ENCODE data around the gene IL1RL1.
A peak's percentile ranks its signal among the peaks of the same experiment; 100 is the strongest.

IL1RL1 gene

GRCh38 chr2:102367331-102367971 is 56.1 kb downstream of the IL1RL1 start:
- TF ChIP-seq JUND (IDR thresholded peaks at IDR 0.05; ENCODE audit: low read depth) = no peak
- in situ Hi-C loops (cut with HindIII; ENCODE audit: low pct_unique_long_range_greater_than_20kb, low sequenced_read_pairs) = no loop called here
- no peak for DNase-seq (ENCODE audit: low read depth in 1 of 2, low spot score in 1 of 2)

- in situ Hi-C loops (cut with HindIII; ENCODE audit: low pct_unique_long_range_greater_than_20kb, low sequenced_read_pairs) = no loop called here
- DNase-seq (ENCODE audit: low read depth in 1 of 2, low spot score in 1 of 2) = no peak
- no peak for TF ChIP-seq JUND (IDR thresholded peaks at IDR 0.05; ENCODE audit: low read depth)
Measured at GRCh38 chr2:102368461-102369109, 57.2 kb downstream of the IL1RL1 start.

GRCh38 chr2:102369866-102370265 is 58.5 kb downstream of the IL1RL1 start:
- no peak for DNase-seq (ENCODE audit: low read depth in 1 of 2, low spot score in 1 of 2)
- no peak for TF ChIP-seq JUND (IDR thresholded peaks at IDR 0.05; ENCODE audit: low read depth)
- in situ Hi-C loops (cut with HindIII; ENCODE audit: low pct_unique_long_range_greater_than_20kb, low sequenced_read_pairs) = no loop called here

GRCh38 chr2:102376052-102376591 is 64.8 kb downstream of the IL1RL1 start:
- no peak for DNase-seq (ENCODE audit: low read depth in 1 of 2, low spot score in 1 of 2)
- no peak for TF ChIP-seq JUND (IDR thresholded peaks at IDR 0.05; ENCODE audit: low read depth)
- in situ Hi-C loops (cut with HindIII; ENCODE audit: low pct_unique_long_range_greater_than_20kb, low sequenced_read_pairs) = no loop called here

GRCh38 chr2:102383722-102384121 is 72.4 kb downstream of the IL1RL1 start:
- DNase-seq (ENCODE audit: low read depth in 1 of 2, low spot score in 1 of 2) = no peak
- in situ Hi-C loops (cut with HindIII; ENCODE audit: low pct_unique_long_range_greater_than_20kb, low sequenced_read_pairs) = no loop called here
- no peak for TF ChIP-seq JUND (IDR thresholded peaks at IDR 0.05; ENCODE audit: low read depth)

GRCh38 chr2:102385522-102385921 is 74.2 kb downstream of the IL1RL1 start:
- no peak for TF ChIP-seq JUND (IDR thresholded peaks at IDR 0.05; ENCODE audit: low read depth)
- DNase-seq (ENCODE audit: low read depth in 1 of 2, low spot score in 1 of 2) = no peak
- in situ Hi-C loops (cut with HindIII; ENCODE audit: low pct_unique_long_range_greater_than_20kb, low sequenced_read_pairs) = no loop called here

GRCh38 chr2:102386004-102386403 is 74.6 kb downstream of the IL1RL1 start:
- in situ Hi-C loops (cut with HindIII; ENCODE audit: low pct_unique_long_range_greater_than_20kb, low sequenced_read_pairs) = no loop called here
- DNase-seq (ENCODE audit: low read depth in 1 of 2, low spot score in 1 of 2) = no peak
- TF ChIP-seq JUND (IDR thresholded peaks at IDR 0.05; ENCODE audit: low read depth) = no peak

- DNase-seq (ENCODE audit: low read depth in 1 of 2, low spot score in 1 of 2) = no peak
- in situ Hi-C loops (cut with HindIII; ENCODE audit: low pct_unique_long_range_greater_than_20kb, low sequenced_read_pairs) = no loop called here
- no peak for TF ChIP-seq JUND (IDR thresholded peaks at IDR 0.05; ENCODE audit: low read depth)
Measured at GRCh38 chr2:102386867-102387541, 75.6 kb downstream of the IL1RL1 start.

GRCh38 chr2:102387763-102388546 is 76.6 kb downstream of the IL1RL1 start:
- no peak for TF ChIP-seq JUND (IDR thresholded peaks at IDR 0.05; ENCODE audit: low read depth)
- in situ Hi-C loops (cut with HindIII; ENCODE audit: low pct_unique_long_range_greater_than_20kb, low sequenced_read_pairs) = no loop called here
- no peak for DNase-seq (ENCODE audit: low read depth in 1 of 2, low spot score in 1 of 2)

- peak in 1 of 2 experiments; percentile 45 for DNase-seq (ENCODE audit: low read depth in 1 of 2, low spot score in 1 of 2)
- no peak for TF ChIP-seq JUND (IDR thresholded peaks at IDR 0.05; ENCODE audit: low read depth)
- in situ Hi-C loops (cut with HindIII; ENCODE audit: low pct_unique_long_range_greater_than_20kb, low sequenced_read_pairs) = no loop called here
Measured at GRCh38 chr2:102391565-102391964, 80.2 kb downstream of the IL1RL1 start.

GRCh38 chr2:102392096-102392495 is 80.7 kb downstream of the IL1RL1 start:
- in situ Hi-C loops (cut with HindIII; ENCODE audit: low pct_unique_long_range_greater_than_20kb, low sequenced_read_pairs) = no loop called here
- no peak for DNase-seq (ENCODE audit: low read depth in 1 of 2, low spot score in 1 of 2)
- TF ChIP-seq JUND (IDR thresholded peaks at IDR 0.05; ENCODE audit: low read depth) = no peak

GRCh38 chr2:102392942-102393341 is 81.6 kb downstream of the IL1RL1 start:
- no peak for TF ChIP-seq JUND (IDR thresholded peaks at IDR 0.05; ENCODE audit: low read depth)
- in situ Hi-C loops (cut with HindIII; ENCODE audit: low pct_unique_long_range_greater_than_20kb, low sequenced_read_pairs) = no loop called here
- DNase-seq (ENCODE audit: low read depth in 1 of 2, low spot score in 1 of 2) = no peak
